ENCODE data around the gene EGFR.

Gene EGFR

GRCh38 chr7:55203300-55203699 lies 184.5 kb downstream of the EGFR start:
- TF ChIP-seq, protein P1, sequence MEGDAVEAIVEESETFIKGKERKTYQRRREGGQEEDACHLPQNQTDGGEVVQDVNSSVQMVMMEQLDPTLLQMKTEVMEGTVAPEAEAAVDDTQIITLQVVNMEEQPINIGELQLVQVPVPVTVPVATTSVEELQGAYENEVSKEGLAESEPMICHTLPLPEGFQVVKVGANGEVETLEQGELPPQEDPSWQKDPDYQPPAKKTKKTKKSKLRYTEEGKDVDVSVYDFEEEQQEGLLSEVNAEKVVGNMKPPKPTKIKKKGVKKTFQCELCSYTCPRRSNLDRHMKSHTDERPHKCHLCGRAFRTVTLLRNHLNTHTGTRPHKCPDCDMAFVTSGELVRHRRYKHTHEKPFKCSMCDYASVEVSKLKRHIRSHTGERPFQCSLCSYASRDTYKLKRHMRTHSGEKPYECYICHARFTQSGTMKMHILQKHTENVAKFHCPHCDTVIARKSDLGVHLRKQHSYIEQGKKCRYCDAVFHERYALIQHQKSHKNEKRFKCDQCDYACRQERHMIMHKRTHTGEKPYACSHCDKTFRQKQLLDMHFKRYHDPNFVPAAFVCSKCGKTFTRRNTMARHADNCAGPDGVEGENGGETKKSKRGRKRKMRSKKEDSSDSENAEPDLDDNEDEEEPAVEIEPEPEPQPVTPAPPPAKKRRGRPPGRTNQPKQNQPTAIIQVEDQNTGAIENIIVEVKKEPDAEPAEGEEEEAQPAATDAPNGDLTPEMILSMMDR (IDR thresholded peaks at IDR 0.05; ENCODE audit: insufficient read depth, low read length, missing control alignments) = no peak
- ChIA-PET POLR2A (no interaction called here), CTCF (no interaction called here)
- no peak for DNase-seq (ENCODE audit: low read depth, low spot score)
- H3K4me3 ChIP-seq (ENCODE audit: low read depth, low read length) = no peak overlapping the region

GRCh38 chr7:55205124-55205955 lies 186.5 kb downstream of the EGFR start:
- POLR2A ChIA-PET = no interaction called here
- DNase-seq (ENCODE audit: low read depth, low spot score) = no peak
- H3K4me3 ChIP-seq (ENCODE audit: low read depth, low read length) = no peak overlapping the region
- CTCF ChIA-PET = interaction anchor here (0.9 kb wide), 1 partner anchor 23 kb away, joined by 3 read pairs; no protein-coding TSS in a partner anchor
- TF ChIP-seq, protein P1 (IDR thresholded peaks at IDR 0.05; ENCODE audit: insufficient read depth, low read length, missing control alignments) = no peak

DNA sequence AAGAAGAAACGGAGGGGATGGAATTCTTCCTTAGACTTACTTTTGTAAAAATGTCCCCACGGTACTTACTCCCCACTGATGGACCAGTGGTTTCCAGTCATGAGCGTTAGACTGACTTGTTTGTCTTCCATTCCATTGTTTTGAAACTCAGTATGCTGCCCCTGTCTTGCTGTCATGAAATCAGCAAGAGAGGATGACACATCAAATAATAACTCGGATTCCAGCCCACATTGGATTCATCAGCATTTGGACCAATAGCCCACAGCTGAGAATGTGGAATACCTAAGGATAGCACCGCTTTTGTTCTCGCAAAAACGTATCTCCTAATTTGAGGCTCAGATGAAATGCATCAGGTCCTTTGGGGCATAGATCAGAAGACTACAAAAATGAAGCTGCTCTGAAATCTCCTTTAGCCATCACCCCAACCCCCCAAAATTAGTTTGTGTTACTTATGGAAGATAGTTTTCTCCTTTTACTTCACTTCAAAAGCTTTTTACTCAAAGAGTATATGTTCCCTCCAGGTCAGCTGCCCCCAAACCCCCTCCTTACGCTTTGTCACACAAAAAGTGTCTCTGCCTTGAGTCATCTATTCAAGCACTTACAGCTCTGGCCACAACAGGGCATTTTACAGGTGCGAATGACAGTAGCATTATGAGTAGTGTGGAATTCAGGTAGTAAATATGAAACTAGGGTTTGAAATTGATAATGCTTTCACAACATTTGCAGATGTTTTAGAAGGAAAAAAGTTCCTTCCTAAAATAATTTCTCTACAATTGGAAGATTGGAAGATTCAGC lies 187.6 kb downstream of the EGFR start:
- H3K4me3 ChIP-seq (ENCODE audit: low read depth, low read length) = no peak overlapping the region
- ChIA-PET POLR2A (no interaction called here), CTCF (interaction anchor here (0.9 to 1.0 kb wide), 2 partner anchors 24 to 48 kb away, joined by 3 read pairs; no protein-coding TSS in a partner anchor)
- TF ChIP-seq, protein P1 (IDR thresholded peaks at IDR 0.05; ENCODE audit: insufficient read depth, low read length, missing control alignments) = no peak
- no peak for DNase-seq (ENCODE audit: low read depth, low spot score)

GRCh38 chr7:55207436-55208125 lies 188.8 kb downstream of the EGFR start:
- ChIA-PET POLR2A (no interaction called here), CTCF (interaction anchor here (1.0 to 2.5 kb wide), 3 partner anchors 47 to 434 kb away, joined by 3 to 9 read pairs (median 7); no protein-coding TSS in a partner anchor)
- TF ChIP-seq, protein P1 (IDR thresholded peaks at IDR 0.05; ENCODE audit: insufficient read depth, low read length, missing control alignments) = no peak
- H3K4me3 ChIP-seq (ENCODE audit: low read depth, low read length) = no peak overlapping the region
- no peak for DNase-seq (ENCODE audit: low read depth, low spot score)

GRCh38 chr7:55209366-55209765 lies 190.5 kb downstream of the EGFR start:
- TF ChIP-seq, protein P1 (IDR thresholded peaks at IDR 0.05; ENCODE audit: insufficient read depth, low read length, missing control alignments) = no peak
- no peak for DNase-seq (ENCODE audit: low read depth, low spot score)
- H3K4me3 ChIP-seq (ENCODE audit: low read depth, low read length) = no peak overlapping the region
- CTCF ChIA-PET = interaction anchor here (0.6 to 2.5 kb wide), 3 partner anchors 12 to 436 kb away, joined by 3 to 9 read pairs (median 3); no protein-coding TSS in a partner anchor
- POLR2A ChIA-PET = no interaction called here
